Esophagus muscularis mucosa (tissue), 4 donors: ENCODE measurements around the gene SNCB.

ENCODE experiments used
- EP300 ChIP-seq: sonication (generic); formaldehyde crosslinking; IDR thresholded peaks from one replicate; pipeline ENCODE4 v1.6.1; 2017; ENCODE audit warnings: antibody characterized with exemption
- POLR2A ChIP-seq: fragments of 450-650 bp; IDR thresholded peaks from one replicate; pipeline ENCODE4 v1.6.1; 2017; ENCODE audit warnings: antibody characterized with exemption, moderate library complexity, mild to moderate bottlenecking, low read depth
- POLR2AphosphoS5 ChIP-seq, 2 donors: sonication (generic); formaldehyde crosslinking; IDR thresholded peaks; one replicate each; pipeline ENCODE4 v1.6.1; 2017; ENCODE audit warnings: antibody characterized with exemption in 2 of 2
- TF ChIP-seq, protein P1 (sequence below), 3 experiments: fragments of 200-600 bp in 2 of 3; fragments of 450-650 bp in 1 of 3; sonication (generic) in 2 of 3; IDR thresholded peaks; one replicate each; pipeline ENCODE4 v1.5.1; 2017 to 2019; ENCODE audit warnings: antibody characterized with exemption in 3 of 3, mild to moderate bottlenecking in 2 of 3, moderate library complexity in 1 of 3

- TF ChIP-seq, protein P1, sequence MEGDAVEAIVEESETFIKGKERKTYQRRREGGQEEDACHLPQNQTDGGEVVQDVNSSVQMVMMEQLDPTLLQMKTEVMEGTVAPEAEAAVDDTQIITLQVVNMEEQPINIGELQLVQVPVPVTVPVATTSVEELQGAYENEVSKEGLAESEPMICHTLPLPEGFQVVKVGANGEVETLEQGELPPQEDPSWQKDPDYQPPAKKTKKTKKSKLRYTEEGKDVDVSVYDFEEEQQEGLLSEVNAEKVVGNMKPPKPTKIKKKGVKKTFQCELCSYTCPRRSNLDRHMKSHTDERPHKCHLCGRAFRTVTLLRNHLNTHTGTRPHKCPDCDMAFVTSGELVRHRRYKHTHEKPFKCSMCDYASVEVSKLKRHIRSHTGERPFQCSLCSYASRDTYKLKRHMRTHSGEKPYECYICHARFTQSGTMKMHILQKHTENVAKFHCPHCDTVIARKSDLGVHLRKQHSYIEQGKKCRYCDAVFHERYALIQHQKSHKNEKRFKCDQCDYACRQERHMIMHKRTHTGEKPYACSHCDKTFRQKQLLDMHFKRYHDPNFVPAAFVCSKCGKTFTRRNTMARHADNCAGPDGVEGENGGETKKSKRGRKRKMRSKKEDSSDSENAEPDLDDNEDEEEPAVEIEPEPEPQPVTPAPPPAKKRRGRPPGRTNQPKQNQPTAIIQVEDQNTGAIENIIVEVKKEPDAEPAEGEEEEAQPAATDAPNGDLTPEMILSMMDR (IDR thresholded peaks at IDR 0.05) = no peak
- TF ChIP-seq POLR2A (no peak), POLR2AphosphoS5 (IDR thresholded peaks at IDR 0.05) (no peak), EP300 (no peak)
Observed at GRCh38 chr5:176614805-176615478, 15.4 kb downstream of the SNCB start.
